IMR-90 (cell line): ENCODE data around the gene MTHFSD. TPM values are rescaled to one million over a fixed set of nuclear protein-coding genes. Genes with fewer than 3 reads are reported as not detected.

Source experiments
- ATAC-seq: fragments of 200-7000 bp; cut with Tn5 transposase; 2 replicates; pipeline ENCODE4 v1.9.1; 2020; ENCODE audit warnings: low read depth, mild to moderate bottlenecking, moderate library complexity
- BruUV-seq: library from RNA; stranded (reverse); fragments of 400-500 nt; replicated peaks from 2 replicates; lab custom pipeline; 2021; lab: Mats Ljungman, UMichigan
- CTCF ChIA-PET: fragments of 300-600 bp; formaldehyde crosslinking; extraction: SDS; loops from one replicate; lab custom pipeline; 2021; ENCODE audit warnings: antibody characterized with exemption; lab: Yijun Ruan, JAX
- POLR2A ChIA-PET: fragments of 300-600 bp; sonication (Branson Sonifier 250); formaldehyde crosslinking; loops from one replicate; lab custom pipeline; 2022; ENCODE audit warnings: antibody characterized with exemption; ENCODE audit not compliant: unreplicated experiment; lab: Charles Lee
- DNase-seq: peaks from one replicate; pipeline ENCODE4 v3.0.0; 2013
- H2AFZ ChIP-seq: replicated peaks from 2 replicates; pipeline ENCODE3; 2013; ENCODE audit warnings: low read length, mild to moderate bottlenecking; ENCODE audit not compliant: poor library complexity
- H2AK5ac ChIP-seq: 2 replicates; pipeline ENCODE4 v1.6.1; 2013; ENCODE audit warnings: low read depth, low read length, inconsistent platforms
- H2AK9ac ChIP-seq: replicated peaks from 2 replicates; pipeline ENCODE3; 2013; ENCODE audit warnings: mild to moderate bottlenecking, low read depth, low read length, moderate library complexity; ENCODE audit not compliant: poor library complexity
- H2BK120ac ChIP-seq: 2 replicates; pipeline ENCODE4 v1.6.1; 2013; ENCODE audit warnings: low read depth, low read length, inconsistent platforms
- H2BK15ac ChIP-seq: 3 replicates; pipeline ENCODE4 v1.6.1; 2013; ENCODE audit warnings: low read depth, low read length, inconsistent platforms
- H2BK20ac ChIP-seq: 2 replicates; pipeline ENCODE4 v1.6.1; 2013; ENCODE audit warnings: low read depth, mild to moderate bottlenecking, inconsistent platforms, low read length, moderate library complexity
- H2BK5ac ChIP-seq: 2 replicates; pipeline ENCODE4 v1.6.1; 2013; ENCODE audit warnings: mild to moderate bottlenecking, low read depth, low read length, inconsistent platforms; ENCODE audit not compliant: poor library complexity, severe bottlenecking
- H3K14ac ChIP-seq: replicated peaks from 2 replicates; pipeline ENCODE4 v1.6.1; 2013; ENCODE audit warnings: low read depth, low read length, inconsistent platforms
- H3K18ac ChIP-seq: 2 replicates; pipeline ENCODE4 v1.6.1; 2013; ENCODE audit warnings: low read depth, low read length, control low read depth
- H3K23ac ChIP-seq: 2 replicates; pipeline ENCODE4 v1.6.1; 2013; ENCODE audit warnings: low read depth, low read length, inconsistent platforms
- H3K27ac ChIP-seq: 2 replicates; pipeline ENCODE4 v1.5.1; 2013; ENCODE audit warnings: mild to moderate bottlenecking, control low read depth, low read length; ENCODE audit not compliant: insufficient read depth
- H3K27me3 ChIP-seq: 2 replicates; pipeline ENCODE4 v1.6.1; 2013; ENCODE audit warnings: low read length; ENCODE audit not compliant: control insufficient read depth, insufficient read depth
- H3K36me3 ChIP-seq: 2 replicates; pipeline ENCODE4 v1.6.1; 2013; ENCODE audit warnings: low read length, mixed read lengths; ENCODE audit not compliant: control insufficient read depth, insufficient read depth
- H3K4ac ChIP-seq: 2 replicates; pipeline ENCODE4 v1.6.1; 2013; ENCODE audit warnings: low read depth, low read length, inconsistent platforms
- H3K4me1 ChIP-seq: 2 replicates; pipeline ENCODE4 v1.6.1; 2013; ENCODE audit warnings: low read length, mixed read lengths; ENCODE audit not compliant: control insufficient read depth, insufficient read depth
- H3K4me2 ChIP-seq: 2 replicates; pipeline ENCODE4 v1.6.1; 2013; ENCODE audit warnings: low read depth, mild to moderate bottlenecking, control low read depth, low read length, moderate library complexity
- H3K4me3 ChIP-seq: 2 replicates; pipeline ENCODE4 v1.5.1; 2013; ENCODE audit warnings: low read depth, mild to moderate bottlenecking, control low read depth, low read length, moderate library complexity; ENCODE audit not compliant: insufficient read depth
- H3K56ac ChIP-seq: 2 replicates; pipeline ENCODE4 v1.6.1; 2013; ENCODE audit warnings: low read length, inconsistent platforms; ENCODE audit not compliant: insufficient read depth; ENCODE audit errors: extremely low read depth
- H3K79me1 ChIP-seq, 2 experiments: 2 replicates each; pipeline ENCODE4 v1.6.1; 2013; ENCODE audit warnings: low read length in 2 of 2, inconsistent platforms in 1 of 2, low read depth in 1 of 2
- H3K9ac ChIP-seq: 2 replicates; pipeline ENCODE4 v1.6.1; 2013; ENCODE audit warnings: low read depth, low read length, control low read depth
- H3K9me1 ChIP-seq: 2 replicates; pipeline ENCODE4 v1.6.1; 2013; ENCODE audit warnings: low read length, inconsistent platforms; ENCODE audit not compliant: insufficient read depth
- H3K9me3 ChIP-seq: 2 replicates; pipeline ENCODE4 v1.6.1; 2013; ENCODE audit warnings: low read length; ENCODE audit not compliant: control insufficient read depth, insufficient read depth
- H4K20me1 ChIP-seq: 2 replicates; pipeline ENCODE4 v1.6.1; 2013; ENCODE audit warnings: low read length, inconsistent platforms; ENCODE audit not compliant: insufficient read depth
- H4K5ac ChIP-seq: 2 replicates; pipeline ENCODE4 v1.6.1; 2013; ENCODE audit warnings: mild to moderate bottlenecking, low read depth, low read length, control low read depth
- H4K8ac ChIP-seq, 2 experiments: 2 replicates each; pipeline ENCODE4 v1.6.1; 2013; ENCODE audit warnings: low read depth in 2 of 2, low read length in 2 of 2, control low read depth in 1 of 2, inconsistent platforms in 1 of 2
- H4K91ac ChIP-seq: 2 replicates; pipeline ENCODE4 v1.6.1; 2013; ENCODE audit warnings: low read depth, low read length, inconsistent platforms; ENCODE audit not compliant: insufficient read depth
- BHLHE40 ChIP-seq: fragments of 150-350 bp; IDR thresholded peaks from 2 replicates; pipeline ENCODE4 v1.6.1; 2016; ENCODE audit warnings: mild to moderate bottlenecking, low read depth, low read length
- CEBPB ChIP-seq: IDR thresholded peaks from 2 replicates; pipeline ENCODE4 v1.6.1; 2012; ENCODE audit warnings: low read depth, low read length, improper control_type of control experiment
- CHD1 ChIP-seq: IDR thresholded peaks from 2 replicates; pipeline ENCODE4 v1.6.1; 2012; ENCODE audit warnings: low read depth, low read length, improper control_type of control experiment
- FOS ChIP-seq: fragments of 150-350 bp; IDR thresholded peaks from 2 replicates; pipeline ENCODE4 v1.6.1; 2016; ENCODE audit warnings: low read depth, low read length
- MAFK ChIP-seq: IDR thresholded peaks from 2 replicates; pipeline ENCODE4 v1.6.1; 2012; ENCODE audit warnings: low read depth, low read length, improper control_type of control experiment
- MAZ ChIP-seq: IDR thresholded peaks from 2 replicates; pipeline ENCODE4 v1.6.1; 2012; ENCODE audit warnings: low read depth, mild to moderate bottlenecking, low read length, improper control_type of control experiment, moderate library complexity, borderline replicate concordance
- MXI1 ChIP-seq: IDR thresholded peaks from 2 replicates; pipeline ENCODE4 v1.6.1; 2012; ENCODE audit warnings: low read depth, mild to moderate bottlenecking, low read length, moderate library complexity, borderline replicate concordance
- NFE2L2 ChIP-seq: fragments of 150-350 bp; IDR thresholded peaks from 2 replicates; pipeline ENCODE4 v1.6.1; 2016; ENCODE audit warnings: low read depth, mild to moderate bottlenecking, low read length
- RAD21 ChIP-seq: IDR thresholded peaks from 2 replicates; pipeline ENCODE4 v1.6.1; 2012; ENCODE audit warnings: low read length, improper control_type of control experiment
- RCOR1 ChIP-seq: IDR thresholded peaks from 2 replicates; pipeline ENCODE4 v1.6.1; 2012; ENCODE audit warnings: mild to moderate bottlenecking, low read length, improper control_type of control experiment; ENCODE audit not compliant: insufficient replicate concordance
- RFX5 ChIP-seq: IDR thresholded peaks from 2 replicates; pipeline ENCODE4 v1.8.0; 2012; ENCODE audit warnings: low read depth, mild to moderate bottlenecking, low read length, moderate library complexity
- SMC3 ChIP-seq: fragments of 150-350 bp; IDR thresholded peaks from 2 replicates; pipeline ENCODE4 v1.6.1; 2016; ENCODE audit warnings: low read depth, mild to moderate bottlenecking, antibody characterized with exemption, low read length, moderate library complexity
- WGBS, 2 experiments: methylation state at CpG; one replicate each; pipeline versions ENCODE4 v1.1.5 to v1.1.7; 2013; ENCODE audit warnings: missing lambda C conversion rate in 2 of 2; ENCODE audit not compliant: insufficient read length in 1 of 2; ENCODE audit errors: extremely low coverage in 2 of 2; 5-methylcytosine and 5-hydroxymethylcytosine counted together
- dilution Hi-C: fragments of 300-500 bp; cut with HindIII; formaldehyde crosslinking; loops from one replicate; pipeline ENCODE4 v1.14.3; 2018; ENCODE audit warnings: low sequenced_read_pairs; ENCODE audit not compliant: unreplicated experiment
- in situ Hi-C: fragments of 300-500 bp; cut with MboI; formaldehyde crosslinking; loops from 3 replicates; pipeline ENCODE4 v1.14.3; 2019; ENCODE audit warnings: low sequenced_read_pairs, inconsistent platforms, mixed read lengths
- intact Hi-C: fragments of 100-400 bp; cut with micrococcal nuclease; formaldehyde crosslinking; loops from 2 replicates; pipeline ENCODE4 v1.10.0; 2022
- polyA plus RNA-seq, 3 experiments: library from polyadenylated mRNA; depleted of rRNA; stranded (reverse); fragments of >200 nt; gene quantifications; 2 replicates each; pipeline ENCODE4 v1.2.3, GENCODE V29; 2012; ENCODE audit warnings: low replicate concordance in 1 of 3
- total RNA-seq: library from RNA; depleted of rRNA; stranded (reverse); fragments of >200 nt; gene quantifications from 2 replicates; pipeline ENCODE4 v1.2.3, GENCODE V29; 2012
- TF ChIP-seq, protein P1 (sequence below): conservative IDR thresholded peaks from 2 replicates; pipeline ENCODE4 v1.5.1; 2012; ENCODE audit warnings: mild to moderate bottlenecking, low read depth, low read length, improper control_type of control experiment
- TF ChIP-seq, protein P2 (sequence below): fragments of 150-350 bp; IDR thresholded peaks from 2 replicates; pipeline ENCODE4 v1.6.1; 2017; ENCODE audit warnings: mild to moderate bottlenecking, antibody characterized with exemption, low read length, low read depth
- TF ChIP-seq, protein P3 (sequence below): fragments of 150-350 bp; IDR thresholded peaks from 2 replicates; pipeline ENCODE4 v1.6.1; 2016; ENCODE audit warnings: low read depth, mild to moderate bottlenecking, low read length, moderate library complexity, borderline replicate concordance

The MTHFSD gene
- total and polyA plus RNA-seq, 2 of the 4 experiments (the other 2 are of a cell fraction): 8.2 to 16.8 TPM

DNA sequence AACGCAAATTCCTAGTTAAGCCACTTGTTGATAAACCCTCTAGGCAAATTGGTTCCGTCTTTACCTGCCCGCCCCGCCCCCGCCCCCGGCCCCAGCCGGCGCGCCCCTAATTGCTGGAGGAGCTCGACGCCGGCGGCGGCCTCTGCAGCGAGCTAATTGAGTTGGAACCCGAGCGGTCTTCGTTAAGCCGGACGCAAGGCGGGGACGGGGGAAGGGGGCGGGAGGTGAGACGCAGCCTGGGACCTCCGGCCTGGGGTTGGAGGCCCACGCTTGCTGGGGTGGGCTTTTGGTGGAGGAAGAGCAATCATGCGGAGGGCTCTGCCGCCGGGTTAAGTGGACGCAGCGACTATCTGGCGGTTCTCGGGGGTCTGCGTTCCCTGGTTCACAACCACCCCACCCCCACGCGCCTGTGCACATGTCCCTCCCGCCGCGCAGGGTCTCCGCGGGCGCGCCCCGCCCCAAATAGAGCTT lies 57.4 kb downstream of the MTHFSD start:
- H3K18ac ChIP-seq: peak overlapping the region; percentile 57; the same call in 1 of the 2 replicates
- dilution Hi-C loops: no loop called here
- H3K56ac ChIP-seq: no peak overlapping the region
- ChIA-PET POLR2A (interaction anchor here (0.6 kb wide), 2 partner anchors 13 to 563 kb away, joined by 4 to 18 read pairs; partner anchors contain the start of gene FOXF1), CTCF (no interaction called here)
- peak overlapping the region; percentile 38 for H3K4me3 ChIP-seq
- no peak overlapping the region; the same call in 1 of the 2 replicates for H4K5ac ChIP-seq
- no peaks in the 10 kb centered on the region for H3K9me3 ChIP-seq
- peak overlapping the region; percentile 94 for H3K4me2 ChIP-seq
- H4K91ac ChIP-seq: peak overlapping the region; percentile 34; the same call in 1 of the 2 replicates
- H2AK9ac ChIP-seq: no peak overlapping the region
- peak overlapping the region; percentile 72 for H2BK5ac ChIP-seq
- intact Hi-C loops: no loop called here
- peak overlapping the region; percentile 29 for H2AFZ ChIP-seq
- WGBS, 2 experiments: 3% methylated on average over 6 of the region's 44 CpGs; no CpG with 5 or more reads in 1 of the 2 experiments
- H3K27me3 ChIP-seq: no peaks in the 10 kb centered on the region
- H2BK120ac ChIP-seq: peak overlapping the region; percentile 70
- H3K9ac ChIP-seq: peak overlapping the region; percentile 82
- peaks cover 68% of the 10 kb centered on the region for H3K36me3 ChIP-seq
- H3K79me1 ChIP-seq: peaks cover 3 to 52% of the 10 kb centered on the region in 2 experiments; a peak in 3 of 4 replicates
- in situ Hi-C loops: no loop called here
- no peak for DNase-seq
- H4K8ac ChIP-seq: peak overlapping the region; percentile 39 to 91; a peak in 2 of 4 replicates
- peaks cover 58% of the 10 kb centered on the region for H3K4me1 ChIP-seq
- H3K9me1 ChIP-seq: peaks cover 29% of the 10 kb centered on the region
- 0 out of 2 replicates have a peak overlapping the region, but pooled peaks have one; percentile 40 for H3K14ac ChIP-seq
- no peak overlapping the region for H2BK20ac ChIP-seq
- BruUV-seq: no TSS peak
- TF ChIP-seq, protein P1, sequence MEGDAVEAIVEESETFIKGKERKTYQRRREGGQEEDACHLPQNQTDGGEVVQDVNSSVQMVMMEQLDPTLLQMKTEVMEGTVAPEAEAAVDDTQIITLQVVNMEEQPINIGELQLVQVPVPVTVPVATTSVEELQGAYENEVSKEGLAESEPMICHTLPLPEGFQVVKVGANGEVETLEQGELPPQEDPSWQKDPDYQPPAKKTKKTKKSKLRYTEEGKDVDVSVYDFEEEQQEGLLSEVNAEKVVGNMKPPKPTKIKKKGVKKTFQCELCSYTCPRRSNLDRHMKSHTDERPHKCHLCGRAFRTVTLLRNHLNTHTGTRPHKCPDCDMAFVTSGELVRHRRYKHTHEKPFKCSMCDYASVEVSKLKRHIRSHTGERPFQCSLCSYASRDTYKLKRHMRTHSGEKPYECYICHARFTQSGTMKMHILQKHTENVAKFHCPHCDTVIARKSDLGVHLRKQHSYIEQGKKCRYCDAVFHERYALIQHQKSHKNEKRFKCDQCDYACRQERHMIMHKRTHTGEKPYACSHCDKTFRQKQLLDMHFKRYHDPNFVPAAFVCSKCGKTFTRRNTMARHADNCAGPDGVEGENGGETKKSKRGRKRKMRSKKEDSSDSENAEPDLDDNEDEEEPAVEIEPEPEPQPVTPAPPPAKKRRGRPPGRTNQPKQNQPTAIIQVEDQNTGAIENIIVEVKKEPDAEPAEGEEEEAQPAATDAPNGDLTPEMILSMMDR: no peak
- TF ChIP-seq FOS (no peak), RAD21 (no peak), MAZ (no peak), BHLHE40 (no peak), MAFK (no peak), CEBPB (no peak), NFE2L2 (no peak), MXI1 (no peak), RFX5 (no peak), RCOR1 (no peak), CHD1 (no peak), SMC3 (no peak)
- TF ChIP-seq, protein P2, sequence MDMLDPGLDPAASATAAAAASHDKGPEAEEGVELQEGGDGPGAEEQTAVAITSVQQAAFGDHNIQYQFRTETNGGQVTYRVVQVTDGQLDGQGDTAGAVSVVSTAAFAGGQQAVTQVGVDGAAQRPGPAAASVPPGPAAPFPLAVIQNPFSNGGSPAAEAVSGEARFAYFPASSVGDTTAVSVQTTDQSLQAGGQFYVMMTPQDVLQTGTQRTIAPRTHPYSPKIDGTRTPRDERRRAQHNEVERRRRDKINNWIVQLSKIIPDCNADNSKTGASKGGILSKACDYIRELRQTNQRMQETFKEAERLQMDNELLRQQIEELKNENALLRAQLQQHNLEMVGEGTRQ: no peak
- TF ChIP-seq, protein P3, sequence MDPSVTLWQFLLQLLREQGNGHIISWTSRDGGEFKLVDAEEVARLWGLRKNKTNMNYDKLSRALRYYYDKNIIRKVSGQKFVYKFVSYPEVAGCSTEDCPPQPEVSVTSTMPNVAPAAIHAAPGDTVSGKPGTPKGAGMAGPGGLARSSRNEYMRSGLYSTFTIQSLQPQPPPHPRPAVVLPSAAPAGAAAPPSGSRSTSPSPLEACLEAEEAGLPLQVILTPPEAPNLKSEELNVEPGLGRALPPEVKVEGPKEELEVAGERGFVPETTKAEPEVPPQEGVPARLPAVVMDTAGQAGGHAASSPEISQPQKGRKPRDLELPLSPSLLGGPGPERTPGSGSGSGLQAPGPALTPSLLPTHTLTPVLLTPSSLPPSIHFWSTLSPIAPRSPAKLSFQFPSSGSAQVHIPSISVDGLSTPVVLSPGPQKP: no peak
- H4K20me1 ChIP-seq: peaks cover 96% of the 10 kb centered on the region
- no peak overlapping the region for H2BK15ac ChIP-seq
- peak overlapping the region; percentile 97 for H3K27ac ChIP-seq
- H3K4ac ChIP-seq: peak overlapping the region; percentile 72
- peak; percentile 3; the same call in 1 of the 2 replicates for ATAC-seq
- H3K23ac ChIP-seq: 0 out of 2 replicates have a peak overlapping the region, but pooled peaks have one; percentile 73
- peak overlapping the region; percentile 47 for H2AK5ac ChIP-seq
